GM19468 (cell line): ENCODE measurements around the gene EEFSEC.

Experiments
- ATAC-seq: cut with Tn5 transposase; IDR thresholded peaks from one replicate; pipeline ENCODE4 v1.9.1; 2021; ENCODE audit warnings: mild to moderate bottlenecking, moderate library complexity, moderate number of reproducible peaks; ENCODE audit not compliant: unreplicated experiment; ENCODE audit errors: extremely low read depth

The EEFSEC gene

GRCh38 chr3:128358156-128358895 lies 205.0 kb downstream of the EEFSEC start:
- no peak for ATAC-seq

- no peak for ATAC-seq
Observed at GRCh38 chr3:128359060-128359664, 205.9 kb downstream of the EEFSEC start.

- ATAC-seq, result no peak
Observed at GRCh38 chr3:128359846-128360642, 206.8 kb downstream of the EEFSEC start.

GRCh38 chr3:128360705-128361271 lies 207.5 kb downstream of the EEFSEC start:
- no peak for ATAC-seq

GRCh38 chr3:128362026-128362965 lies 209.0 kb downstream of the EEFSEC start:
- no peak for ATAC-seq

GRCh38 chr3:128364291-128364690 lies 211.0 kb downstream of the EEFSEC start:
- ATAC-seq, result no peak

- ATAC-seq, result no peak
Observed at GRCh38 chr3:128364808-128365360, 211.6 kb downstream of the EEFSEC start.

- no peak for ATAC-seq
Observed at GRCh38 chr3:128366136-128366535, 212.9 kb downstream of the EEFSEC start.

- ATAC-seq, result no peak
Observed at GRCh38 chr3:128366652-128367051, 213.4 kb downstream of the EEFSEC start.

- ATAC-seq, result no peak
Observed at GRCh38 chr3:128367221-128367620, 213.9 kb downstream of the EEFSEC start.

GRCh38 chr3:128367761-128368160 lies 214.5 kb downstream of the EEFSEC start:
- ATAC-seq, result no peak

- no peak for ATAC-seq
Observed at GRCh38 chr3:128368626-128369025, 215.3 kb downstream of the EEFSEC start.

GRCh38 chr3:128369121-128369703 lies 215.9 kb downstream of the EEFSEC start:
- ATAC-seq, result no peak

GRCh38 chr3:128369881-128370642 lies 216.8 kb downstream of the EEFSEC start:
- ATAC-seq, result no peak

- no peak for ATAC-seq
Observed at GRCh38 chr3:128372281-128372680, 219.0 kb downstream of the EEFSEC start.

GRCh38 chr3:128372707-128373533 lies 219.6 kb downstream of the EEFSEC start:
- ATAC-seq, result no peak

GRCh38 chr3:128374746-128375445 lies 221.6 kb downstream of the EEFSEC start:
- ATAC-seq, result no peak
